GM12891 (cell line): ENCODE data around the gene FOXS1.

Experiments used
- PAX5 ChIP-seq: IDR thresholded peaks from 2 replicates; pipeline ENCODE4 v1.6.1; 2011; ENCODE audit warnings: low read length, moderate library complexity, mild to moderate bottlenecking; ENCODE audit not compliant: insufficient read depth, severe bottlenecking
- POLR2A ChIP-seq: IDR thresholded peaks from 2 replicates; pipeline ENCODE4 v1.6.1; 2011; ENCODE audit warnings: low read depth, low read length, control low read depth
- POLR2AphosphoS5 ChIP-seq: IDR thresholded peaks from 2 replicates; pipeline ENCODE4 v1.6.1; 2011; ENCODE audit warnings: low read depth, low read length, control low read depth
- POU2F2 ChIP-seq: IDR thresholded peaks from 2 replicates; pipeline ENCODE4 v1.6.1; 2011; ENCODE audit warnings: low read depth, mild to moderate bottlenecking, control low read depth, low read length, moderate library complexity
- TAF1 ChIP-seq: IDR thresholded peaks from 2 replicates; pipeline ENCODE4 v1.6.1; 2011; ENCODE audit warnings: low read depth, low read length, control low read depth

DNA sequence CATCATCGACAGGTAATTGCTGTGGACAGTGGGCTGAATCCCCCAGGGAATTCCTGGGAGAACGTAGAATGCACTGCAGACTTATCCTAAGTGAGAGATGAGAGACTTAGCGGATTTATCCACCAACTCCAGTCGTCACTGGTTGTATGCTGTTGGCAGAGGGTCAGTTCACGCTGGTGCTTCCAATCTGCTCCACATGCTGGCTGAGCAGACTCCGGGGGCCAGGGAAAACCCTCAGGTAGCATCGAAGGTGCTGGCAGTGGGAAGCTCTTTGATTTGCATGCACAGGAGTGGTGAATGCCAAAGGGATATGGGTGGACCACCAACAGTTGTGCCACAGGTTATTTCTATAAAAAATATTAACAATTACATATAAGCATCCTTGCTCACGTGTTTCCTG, 45.2 kb upstream of the FOXS1 start:
- TF ChIP-seq POLR2A (no peak), POLR2AphosphoS5 (no peak), TAF1 (no peak), POU2F2 (no peak), PAX5 (no peak)
